IMR-90 (cell line): ENCODE results near the gene IQSEC3. TPM values are rescaled to one million over a fixed set of nuclear protein-coding genes. Genes with fewer than 3 reads are reported as not detected.
A peak's percentile ranks its signal among the peaks of the same experiment; 100 is the strongest.

Experiments
- ATAC-seq: fragments of 200-7000 bp; cut with Tn5 transposase; 2 replicates; pipeline ENCODE4 v1.9.1; 2020; ENCODE audit warnings: low read depth, mild to moderate bottlenecking, moderate library complexity
- BruUV-seq: library from RNA; stranded (reverse); fragments of 400-500 nt; replicated peaks from 2 replicates; lab custom pipeline; 2021; lab: Mats Ljungman, UMichigan
- CTCF ChIA-PET: fragments of 300-600 bp; formaldehyde crosslinking; extraction: SDS; loops from one replicate; lab custom pipeline; 2021; ENCODE audit warnings: antibody characterized with exemption; lab: Yijun Ruan, JAX
- POLR2A ChIA-PET: fragments of 300-600 bp; sonication (Branson Sonifier 250); formaldehyde crosslinking; loops from one replicate; lab custom pipeline; 2022; ENCODE audit warnings: antibody characterized with exemption; ENCODE audit not compliant: unreplicated experiment; lab: Charles Lee
- DNase-seq: peaks from one replicate; pipeline ENCODE4 v3.0.0; 2013
- H2AFZ ChIP-seq: replicated peaks from 2 replicates; pipeline ENCODE3; 2013; ENCODE audit warnings: low read length, mild to moderate bottlenecking; ENCODE audit not compliant: poor library complexity
- H2AK5ac ChIP-seq: 2 replicates; pipeline ENCODE4 v1.6.1; 2013; ENCODE audit warnings: low read depth, low read length, inconsistent platforms
- H2AK9ac ChIP-seq: replicated peaks from 2 replicates; pipeline ENCODE3; 2013; ENCODE audit warnings: mild to moderate bottlenecking, low read depth, low read length, moderate library complexity; ENCODE audit not compliant: poor library complexity
- H2BK120ac ChIP-seq: 2 replicates; pipeline ENCODE4 v1.6.1; 2013; ENCODE audit warnings: low read depth, low read length, inconsistent platforms
- H2BK15ac ChIP-seq: 3 replicates; pipeline ENCODE4 v1.6.1; 2013; ENCODE audit warnings: low read depth, low read length, inconsistent platforms
- H2BK20ac ChIP-seq: 2 replicates; pipeline ENCODE4 v1.6.1; 2013; ENCODE audit warnings: low read depth, mild to moderate bottlenecking, inconsistent platforms, low read length, moderate library complexity
- H2BK5ac ChIP-seq: 2 replicates; pipeline ENCODE4 v1.6.1; 2013; ENCODE audit warnings: mild to moderate bottlenecking, low read depth, low read length, inconsistent platforms; ENCODE audit not compliant: poor library complexity, severe bottlenecking
- H3K14ac ChIP-seq: replicated peaks from 2 replicates; pipeline ENCODE4 v1.6.1; 2013; ENCODE audit warnings: low read depth, low read length, inconsistent platforms
- H3K18ac ChIP-seq: 2 replicates; pipeline ENCODE4 v1.6.1; 2013; ENCODE audit warnings: low read depth, low read length, control low read depth
- H3K23ac ChIP-seq: 2 replicates; pipeline ENCODE4 v1.6.1; 2013; ENCODE audit warnings: low read depth, low read length, inconsistent platforms
- H3K27ac ChIP-seq: 2 replicates; pipeline ENCODE4 v1.5.1; 2013; ENCODE audit warnings: mild to moderate bottlenecking, control low read depth, low read length; ENCODE audit not compliant: insufficient read depth
- H3K27me3 ChIP-seq: 2 replicates; pipeline ENCODE4 v1.6.1; 2013; ENCODE audit warnings: low read length; ENCODE audit not compliant: control insufficient read depth, insufficient read depth
- H3K36me3 ChIP-seq: 2 replicates; pipeline ENCODE4 v1.6.1; 2013; ENCODE audit warnings: low read length, mixed read lengths; ENCODE audit not compliant: control insufficient read depth, insufficient read depth
- H3K4ac ChIP-seq: 2 replicates; pipeline ENCODE4 v1.6.1; 2013; ENCODE audit warnings: low read depth, low read length, inconsistent platforms
- H3K4me1 ChIP-seq: 2 replicates; pipeline ENCODE4 v1.6.1; 2013; ENCODE audit warnings: low read length, mixed read lengths; ENCODE audit not compliant: control insufficient read depth, insufficient read depth
- H3K4me2 ChIP-seq: 2 replicates; pipeline ENCODE4 v1.6.1; 2013; ENCODE audit warnings: low read depth, mild to moderate bottlenecking, control low read depth, low read length, moderate library complexity
- H3K4me3 ChIP-seq: 2 replicates; pipeline ENCODE4 v1.5.1; 2013; ENCODE audit warnings: low read depth, mild to moderate bottlenecking, control low read depth, low read length, moderate library complexity; ENCODE audit not compliant: insufficient read depth
- H3K56ac ChIP-seq: 2 replicates; pipeline ENCODE4 v1.6.1; 2013; ENCODE audit warnings: low read length, inconsistent platforms; ENCODE audit not compliant: insufficient read depth; ENCODE audit errors: extremely low read depth
- H3K79me1 ChIP-seq, 2 experiments: 2 replicates each; pipeline ENCODE4 v1.6.1; 2013; ENCODE audit warnings: low read length in 2 of 2, inconsistent platforms in 1 of 2, low read depth in 1 of 2
- H3K9ac ChIP-seq: 2 replicates; pipeline ENCODE4 v1.6.1; 2013; ENCODE audit warnings: low read depth, low read length, control low read depth
- H3K9me1 ChIP-seq: 2 replicates; pipeline ENCODE4 v1.6.1; 2013; ENCODE audit warnings: low read length, inconsistent platforms; ENCODE audit not compliant: insufficient read depth
- H3K9me3 ChIP-seq: 2 replicates; pipeline ENCODE4 v1.6.1; 2013; ENCODE audit warnings: low read length; ENCODE audit not compliant: control insufficient read depth, insufficient read depth
- H4K20me1 ChIP-seq: 2 replicates; pipeline ENCODE4 v1.6.1; 2013; ENCODE audit warnings: low read length, inconsistent platforms; ENCODE audit not compliant: insufficient read depth
- H4K5ac ChIP-seq: 2 replicates; pipeline ENCODE4 v1.6.1; 2013; ENCODE audit warnings: mild to moderate bottlenecking, low read depth, low read length, control low read depth
- H4K8ac ChIP-seq, 2 experiments: 2 replicates each; pipeline ENCODE4 v1.6.1; 2013; ENCODE audit warnings: low read depth in 2 of 2, low read length in 2 of 2, control low read depth in 1 of 2, inconsistent platforms in 1 of 2
- H4K91ac ChIP-seq: 2 replicates; pipeline ENCODE4 v1.6.1; 2013; ENCODE audit warnings: low read depth, low read length, inconsistent platforms; ENCODE audit not compliant: insufficient read depth
- BHLHE40 ChIP-seq: fragments of 150-350 bp; IDR thresholded peaks from 2 replicates; pipeline ENCODE4 v1.6.1; 2016; ENCODE audit warnings: mild to moderate bottlenecking, low read depth, low read length
- CTCF ChIP-seq: conservative IDR thresholded peaks from 2 replicates; pipeline ENCODE4 v1.5.1; 2012; ENCODE audit warnings: mild to moderate bottlenecking, low read depth, low read length, improper control_type of control experiment
- MAFK ChIP-seq: IDR thresholded peaks from 2 replicates; pipeline ENCODE4 v1.6.1; 2012; ENCODE audit warnings: low read depth, low read length, improper control_type of control experiment
- RAD21 ChIP-seq: IDR thresholded peaks from 2 replicates; pipeline ENCODE4 v1.6.1; 2012; ENCODE audit warnings: low read length, improper control_type of control experiment
- RCOR1 ChIP-seq: IDR thresholded peaks from 2 replicates; pipeline ENCODE4 v1.6.1; 2012; ENCODE audit warnings: mild to moderate bottlenecking, low read length, improper control_type of control experiment; ENCODE audit not compliant: insufficient replicate concordance
- RFX5 ChIP-seq: IDR thresholded peaks from 2 replicates; pipeline ENCODE4 v1.8.0; 2012; ENCODE audit warnings: low read depth, mild to moderate bottlenecking, low read length, moderate library complexity
- SMC3 ChIP-seq: fragments of 150-350 bp; IDR thresholded peaks from 2 replicates; pipeline ENCODE4 v1.6.1; 2016; ENCODE audit warnings: low read depth, mild to moderate bottlenecking, antibody characterized with exemption, low read length, moderate library complexity
- USF2 ChIP-seq: fragments of 150-350 bp; IDR thresholded peaks from 2 replicates; pipeline ENCODE4 v1.6.1; 2017; ENCODE audit warnings: mild to moderate bottlenecking, antibody characterized with exemption, low read length, low read depth
- WGBS, 2 experiments: methylation state at CpG; one replicate each; pipeline versions ENCODE4 v1.1.5 to v1.1.7; 2013; ENCODE audit warnings: missing lambda C conversion rate in 2 of 2; ENCODE audit not compliant: insufficient read length in 1 of 2; ENCODE audit errors: extremely low coverage in 2 of 2; 5-methylcytosine and 5-hydroxymethylcytosine counted together
- dilution Hi-C: fragments of 300-500 bp; cut with HindIII; formaldehyde crosslinking; loops from one replicate; pipeline ENCODE4 v1.14.3; 2018; ENCODE audit warnings: low sequenced_read_pairs; ENCODE audit not compliant: unreplicated experiment
- in situ Hi-C: fragments of 300-500 bp; cut with MboI; formaldehyde crosslinking; loops from 3 replicates; pipeline ENCODE4 v1.14.3; 2019; ENCODE audit warnings: low sequenced_read_pairs, inconsistent platforms, mixed read lengths
- intact Hi-C: fragments of 100-400 bp; cut with micrococcal nuclease; formaldehyde crosslinking; loops from 2 replicates; pipeline ENCODE4 v1.10.0; 2022
- polyA plus RNA-seq, 3 experiments: library from polyadenylated mRNA; depleted of rRNA; stranded (reverse); fragments of >200 nt; gene quantifications; 2 replicates each; pipeline ENCODE4 v1.2.3, GENCODE V29; 2012; ENCODE audit warnings: low replicate concordance in 1 of 3
- total RNA-seq: library from RNA; depleted of rRNA; stranded (reverse); fragments of >200 nt; gene quantifications from 2 replicates; pipeline ENCODE4 v1.2.3, GENCODE V29; 2012

Gene IQSEC3
- total and polyA plus RNA-seq, 2 of the 4 experiments (the other 2 are of a cell fraction), result 0.10 TPM; not detected in 1

GRCh38 chr12:153080-153746 is 86.6 kb downstream of the IQSEC3 start:
- ATAC-seq (peak; percentile 95), DNase-seq (peak; percentile 54)
- H2AK5ac ChIP-seq, result no peak overlapping the region
- no peak overlapping the region for H2BK120ac ChIP-seq
- no peak overlapping the region for H2AK9ac ChIP-seq
- no peak overlapping the region for H3K18ac ChIP-seq
- no peaks in the 10 kb centered on the region for H3K79me1 ChIP-seq
- peak overlapping the region; percentile 5 for H2AFZ ChIP-seq
- BruUV-seq, result no TSS peak
- H3K9me1 ChIP-seq, result no peaks in the 10 kb centered on the region
- intact Hi-C loops (no loop called here), dilution Hi-C loops (no loop called here), in situ Hi-C loops (no loop called here)
- H4K20me1 ChIP-seq, result no peaks in the 10 kb centered on the region
- CTCF ChIA-PET, result interaction anchor here (0.7 kb wide), 1 partner anchor 41 kb away, joined by 3 read pairs; no protein-coding TSS in a partner anchor
- H2BK5ac ChIP-seq, result no peak overlapping the region
- no peak overlapping the region for H3K4me2 ChIP-seq
- H3K9me3 ChIP-seq, result peaks cover 2% of the 10 kb centered on the region; the same call in 1 of the 2 replicates
- peaks cover 3% of the 10 kb centered on the region; the same call in 1 of the 2 replicates for H3K4me1 ChIP-seq
- POLR2A ChIA-PET, result no interaction called here
- 18% methylated on average over 4 of the region's 11 CpGs; no CpG with 5 or more reads in 1 of the 2 experiments for WGBS, 2 experiments
- H3K23ac ChIP-seq, result no peak overlapping the region
- H3K14ac ChIP-seq, result no peak overlapping the region
- H4K8ac ChIP-seq, result no peak overlapping the region
- H3K9ac ChIP-seq, result no peak overlapping the region
- H3K27me3 ChIP-seq, result peaks cover 44% of the 10 kb centered on the region
- H4K5ac ChIP-seq, result no peak overlapping the region
- no peak overlapping the region for H3K27ac ChIP-seq
- no peak overlapping the region for H3K56ac ChIP-seq
- TF ChIP-seq SMC3, result peak; percentile 73
- peak; percentile 74 for TF ChIP-seq RAD21
- TF ChIP-seq RCOR1, result no peak
- peak; percentile 41; the same call in 1 of the 2 replicates for TF ChIP-seq BHLHE40
- no peak for TF ChIP-seq MAFK
- 0 out of 2 replicates have a peak, but pooled peaks have one; percentile 5 for TF ChIP-seq USF2
- peak; percentile 95 for TF ChIP-seq CTCF
- no peak for TF ChIP-seq RFX5
- no peak overlapping the region for H4K91ac ChIP-seq
- H2BK20ac ChIP-seq, result no peak overlapping the region
- H3K4me3 ChIP-seq, result no peak overlapping the region
- no peak overlapping the region for H2BK15ac ChIP-seq
- H3K4ac ChIP-seq, result no peak overlapping the region
- no peaks in the 10 kb centered on the region for H3K36me3 ChIP-seq
